ENCODE results near the gene ZNF821. TPM values are rescaled to one million over a fixed set of nuclear protein-coding genes. Genes with fewer than 3 reads are reported as not detected.

Gene ZNF821
- total RNA-seq, 1 donor from 2014 or later, result 17.6 TPM

- H3K4me3 ChIP-seq (ENCODE audit: low read depth, low read length), result no peak overlapping the region
- DNase-seq (ENCODE audit: low read depth), result no peak
- TF ChIP-seq CTCF (conservative IDR thresholded peaks at IDR 0.05; ENCODE audit: low read depth, low read length), result no peak
These were observed 18.7 kb downstream of the ZNF821 start for GRCh38 chr16:71865173-71865863.

GRCh38 chr16:71863995-71864394 lies 20.0 kb downstream of the ZNF821 start:
- no peak for DNase-seq (ENCODE audit: low read depth)
- no peak for TF ChIP-seq CTCF (conservative IDR thresholded peaks at IDR 0.05; ENCODE audit: low read depth, low read length)
- no peak overlapping the region for H3K4me3 ChIP-seq (ENCODE audit: low read depth, low read length)

GRCh38 chr16:71859762-71860521 lies 24.0 kb downstream of the ZNF821 start:
- no peak for TF ChIP-seq CTCF (conservative IDR thresholded peaks at IDR 0.05; ENCODE audit: low read depth, low read length)
- no peak overlapping the region for H3K4me3 ChIP-seq (ENCODE audit: low read depth, low read length)
- DNase-seq (ENCODE audit: low read depth), result no peak

- H3K4me3 ChIP-seq (ENCODE audit: low read depth, low read length), result no peak overlapping the region
- no peak for DNase-seq (ENCODE audit: low read depth)
- no peak for TF ChIP-seq CTCF (conservative IDR thresholded peaks at IDR 0.05; ENCODE audit: low read depth, low read length)
These were observed 27.9 kb downstream of the ZNF821 start for GRCh38 chr16:71855937-71856662.

GRCh38 chr16:71854369-71854948 lies 29.5 kb downstream of the ZNF821 start:
- TF ChIP-seq CTCF (conservative IDR thresholded peaks at IDR 0.05; ENCODE audit: low read depth, low read length), result no peak
- DNase-seq (ENCODE audit: low read depth), result no peak
- no peak overlapping the region for H3K4me3 ChIP-seq (ENCODE audit: low read depth, low read length)

GRCh38 chr16:71853413-71853812 lies 30.6 kb downstream of the ZNF821 start:
- no peak for DNase-seq (ENCODE audit: low read depth)
- no peak overlapping the region for H3K4me3 ChIP-seq (ENCODE audit: low read depth, low read length)
- no peak for TF ChIP-seq CTCF (conservative IDR thresholded peaks at IDR 0.05; ENCODE audit: low read depth, low read length)
